Osteocyte (in vitro differentiated cells): ENCODE data around the gene PPFIA3. TPM values are rescaled to one million over a fixed set of nuclear protein-coding genes. Genes with fewer than 3 reads are reported as not detected.
A peak's percentile ranks its signal among the peaks of the same experiment; 100 is the strongest.

Source experiments
- DNase-seq: peaks from one replicate; pipeline ENCODE4 v3.0.0; 2021; ENCODE audit warnings: mixed read lengths; ENCODE audit not compliant: unreplicated experiment; ENCODE audit errors: extremely low spot score
- H3K27ac Mint-ChIP-seq: one replicate; pipeline ENCODE4 v1.8.0; 2021; ENCODE audit warnings: mild to moderate bottlenecking, mixed read lengths; ENCODE audit not compliant: unreplicated experiment
- H3K27me3 Mint-ChIP-seq: one replicate; pipeline ENCODE4 v1.8.0; 2021; ENCODE audit warnings: mixed read lengths; ENCODE audit not compliant: unreplicated experiment
- H3K36me3 Mint-ChIP-seq: one replicate; pipeline ENCODE4 v1.8.0; 2021; ENCODE audit warnings: mixed read lengths; ENCODE audit not compliant: unreplicated experiment
- H3K4me1 Mint-ChIP-seq: one replicate; pipeline ENCODE4 v1.8.0; 2021; ENCODE audit warnings: mixed read lengths; ENCODE audit not compliant: unreplicated experiment
- H3K4me3 Mint-ChIP-seq: one replicate; pipeline ENCODE4 v1.8.0; 2021; ENCODE audit warnings: mild to moderate bottlenecking, moderate library complexity, mixed read lengths; ENCODE audit not compliant: unreplicated experiment
- H3K9me3 Mint-ChIP-seq: one replicate; pipeline ENCODE4 v1.8.0; 2021; ENCODE audit warnings: mixed read lengths; ENCODE audit not compliant: unreplicated experiment
- total RNA-seq: library from RNA; stranded (reverse); gene quantifications from 2 replicates; pipeline ENCODE4 v1.2.1, GENCODE V29; 2021
- TF ChIP-seq, protein P1 (sequence below): fragments of 200-600 bp; sonication (generic); IDR thresholded peaks from 2 replicates; pipeline ENCODE4 v1.5.0; 2021; ENCODE audit warnings: antibody characterized with exemption, mild to moderate bottlenecking, moderate library complexity

PPFIA3 gene
- total RNA-seq, 1 donor from 2014 or later = 6.6 TPM

- no peak for DNase-seq
- Mint-ChIP-seq H3K4me1 (no peaks in the 10 kb centered on the region), H3K27me3 (no peaks in the 10 kb centered on the region), H3K9me3 (no peaks in the 10 kb centered on the region), H3K4me3 (no peak overlapping the region), H3K27ac (no peak overlapping the region), H3K36me3 (peaks cover 45% of the 10 kb centered on the region)
- TF ChIP-seq, protein P1, sequence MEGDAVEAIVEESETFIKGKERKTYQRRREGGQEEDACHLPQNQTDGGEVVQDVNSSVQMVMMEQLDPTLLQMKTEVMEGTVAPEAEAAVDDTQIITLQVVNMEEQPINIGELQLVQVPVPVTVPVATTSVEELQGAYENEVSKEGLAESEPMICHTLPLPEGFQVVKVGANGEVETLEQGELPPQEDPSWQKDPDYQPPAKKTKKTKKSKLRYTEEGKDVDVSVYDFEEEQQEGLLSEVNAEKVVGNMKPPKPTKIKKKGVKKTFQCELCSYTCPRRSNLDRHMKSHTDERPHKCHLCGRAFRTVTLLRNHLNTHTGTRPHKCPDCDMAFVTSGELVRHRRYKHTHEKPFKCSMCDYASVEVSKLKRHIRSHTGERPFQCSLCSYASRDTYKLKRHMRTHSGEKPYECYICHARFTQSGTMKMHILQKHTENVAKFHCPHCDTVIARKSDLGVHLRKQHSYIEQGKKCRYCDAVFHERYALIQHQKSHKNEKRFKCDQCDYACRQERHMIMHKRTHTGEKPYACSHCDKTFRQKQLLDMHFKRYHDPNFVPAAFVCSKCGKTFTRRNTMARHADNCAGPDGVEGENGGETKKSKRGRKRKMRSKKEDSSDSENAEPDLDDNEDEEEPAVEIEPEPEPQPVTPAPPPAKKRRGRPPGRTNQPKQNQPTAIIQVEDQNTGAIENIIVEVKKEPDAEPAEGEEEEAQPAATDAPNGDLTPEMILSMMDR = no peak
Measured at GRCh38 chr19:49103331-49104085, 15.8 kb upstream of the PPFIA3 start.

DNA sequence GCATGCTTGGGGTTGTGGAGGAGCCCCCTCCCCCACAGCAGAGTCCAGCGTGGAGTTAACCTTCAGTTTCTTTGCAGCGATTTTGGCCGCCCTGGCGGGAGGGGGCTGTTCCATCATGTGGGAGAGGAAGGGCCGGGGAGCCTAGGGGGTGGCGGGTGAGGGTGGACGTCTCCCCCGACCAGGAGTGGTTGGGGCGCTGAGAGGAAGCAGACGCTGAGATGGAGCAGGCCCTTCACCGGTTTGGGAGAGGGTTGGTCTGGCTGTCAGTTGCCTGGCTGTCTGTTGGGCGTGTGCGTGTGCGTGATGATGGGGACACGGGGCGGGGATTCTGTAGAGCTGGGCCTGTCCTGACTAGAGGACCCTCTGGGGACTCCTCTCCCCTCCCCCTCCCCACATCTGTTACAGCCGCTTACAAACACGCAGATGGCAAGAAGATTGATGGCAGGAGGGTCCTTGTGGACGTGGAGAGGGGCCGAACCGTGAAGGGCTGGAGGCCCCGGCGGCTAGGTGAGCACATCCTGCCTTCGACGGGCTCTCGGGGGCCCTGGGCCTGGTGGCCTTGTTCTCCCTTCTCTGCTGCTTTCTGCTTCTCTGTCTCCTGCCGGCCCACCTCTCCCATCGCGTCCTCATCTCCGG lies 15.0 kb upstream of the PPFIA3 start:
- TF ChIP-seq, protein P1 = no peak
- Mint-ChIP-seq H3K36me3 (peaks cover 47% of the 10 kb centered on the region), H3K27me3 (no peaks in the 10 kb centered on the region), H3K4me1 (no peaks in the 10 kb centered on the region), H3K4me3 (no peak overlapping the region), H3K9me3 (no peaks in the 10 kb centered on the region), H3K27ac (no peak overlapping the region)
- DNase-seq = no peak

- no peak overlapping the region for H3K27ac Mint-ChIP-seq
- DNase-seq = no peak
- peaks cover 2% of the 10 kb centered on the region for H3K4me1 Mint-ChIP-seq
- TF ChIP-seq, protein P1 = peak; percentile 84
- H3K27me3 Mint-ChIP-seq = no peaks in the 10 kb centered on the region
- H3K36me3 Mint-ChIP-seq = peaks cover 36% of the 10 kb centered on the region
- H3K4me3 Mint-ChIP-seq = no peak overlapping the region
- H3K9me3 Mint-ChIP-seq = no peaks in the 10 kb centered on the region
Measured at GRCh38 chr19:49106648-49107135, 12.7 kb upstream of the PPFIA3 start.

- H3K27ac Mint-ChIP-seq = no peak overlapping the region
- no peaks in the 10 kb centered on the region for H3K27me3 Mint-ChIP-seq
- H3K4me3 Mint-ChIP-seq = no peak overlapping the region
- no peak for DNase-seq
- TF ChIP-seq, protein P1 = no peak
- H3K4me1 Mint-ChIP-seq = peaks cover 3% of the 10 kb centered on the region
- no peaks in the 10 kb centered on the region for H3K9me3 Mint-ChIP-seq
- peaks cover 32% of the 10 kb centered on the region for H3K36me3 Mint-ChIP-seq
Measured at GRCh38 chr19:49107625-49108459, 11.5 kb upstream of the PPFIA3 start.
